ENCODE data around the gene SMAD7. TPM values are rescaled to one million over a fixed set of nuclear protein-coding genes. Genes with fewer than 3 reads are reported as not detected.

Gene SMAD7
- total and polyA plus RNA-seq, 10 of the 15 experiments (the other 5 are each of a cell fraction or from before 2014, with no cell fraction given), result 1.3 to 22.5 (median 8.0) TPM

GRCh38 chr18:48959551-48959920 is 8.8 kb upstream of the SMAD7 start:
- FAIRE-seq (no peak), DNase-seq (ENCODE audit: low read depth, low spot score) (no peak), ATAC-seq (no peak)
- ChIA-PET SMC1A (ENCODE audit: uncharacterized antibody, unreplicated experiment) (interaction anchor here (2.0 kb wide), 1 partner anchor 177 kb away, joined by 4 read pairs; no protein-coding TSS in a partner anchor), CTCF (interaction anchor here (1.0 kb wide), 1 partner anchor 14 kb away, joined by 3 read pairs; no protein-coding TSS in a partner anchor), POLR2A (interaction anchor here (1.1 kb wide), 1 partner anchor 13 kb away, joined by 3 read pairs; no protein-coding TSS in a partner anchor), RAD21 (ENCODE audit: unreplicated experiment) (no interaction called here)
- H4K20me1 ChIP-seq (ENCODE audit: control insufficient read depth, insufficient read depth), result no peaks in the 10 kb centered on the region
- 63% methylated on average over 7 of the region's 7 CpGs for WGBS (ENCODE audit: insufficient coverage, insufficient replicate concordance, low lambda C conversion rate, missing lambda C conversion rate)
- intact Hi-C loops (cut with micrococcal nuclease; ENCODE audit: unreplicated experiment) (loop anchor here (10.0 kb wide), 1 partner anchor 1325 kb away; the partner anchor contains the start of genes CXXC1 and MBD1), in situ Hi-C loops (cut with MboI) (no loop called here)
- no peaks in the 10 kb centered on the region for H3K36me3 ChIP-seq (ENCODE audit: control insufficient read depth in 2 of 2, insufficient read depth in 2 of 2, low read length in 1 of 2)
- no peak overlapping the region for H3K4me2 ChIP-seq (ENCODE audit: control insufficient read depth, insufficient read depth)
- no peak overlapping the region for H3K4me3 ChIP-seq
- no peak overlapping the region for H3K27ac ChIP-seq (ENCODE audit: control insufficient read depth, insufficient read depth)
- no peak overlapping the region for H3K9ac ChIP-seq (ENCODE audit: control insufficient read depth, insufficient read depth, low read length)
- H3K79me2 ChIP-seq (ENCODE audit: control insufficient read depth, insufficient read depth, low read length), result no peaks in the 10 kb centered on the region
- no peaks in the 10 kb centered on the region for H3K4me1 ChIP-seq (ENCODE audit: control insufficient read depth, insufficient read depth, low read length)
- no peak overlapping the region for H2AFZ ChIP-seq (ENCODE audit: control insufficient read depth, low read depth, low read length)
- H3K27me3 ChIP-seq (replicated peaks in 1 of 2; ENCODE audit: control insufficient read depth in 2 of 2, insufficient read depth in 2 of 2, low read length in 1 of 2), result peaks cover 0 to 3% of the 10 kb centered on the region in 2 experiments; a peak in 1 of 4 replicates
- H3K9me3 ChIP-seq (replicated peaks; ENCODE audit: control insufficient read depth, insufficient read depth, low read length), result no peaks in the 10 kb centered on the region
- BruUV-seq (replicated peaks), result no TSS peak
- TF ChIP-seq SIN3A (IDR thresholded peaks at IDR 0.05; ENCODE audit: low read depth, low read length), result no peak
- no peak for TF ChIP-seq ELK1 (IDR thresholded peaks at IDR 0.05; ENCODE audit: low read depth, low read length)
- no peak for TF ChIP-seq ZNF384 (IDR thresholded peaks at IDR 0.05; ENCODE audit: borderline replicate concordance, low read depth, low read length)
- TF ChIP-seq ZNF687 (IDR thresholded peaks at IDR 0.05), result no peak
- TF ChIP-seq NFYB (IDR thresholded peaks at IDR 0.05; ENCODE audit: insufficient read depth, low read depth, low read length), result no peak
- TF ChIP-seq RELB (IDR thresholded peaks at IDR 0.05; ENCODE audit: low read depth), result no peak
- no peak for TF ChIP-seq POLR2A (IDR thresholded peaks at IDR 0.05; ENCODE audit: low read depth, low read length)
- no peak for TF ChIP-seq MEF2A (IDR thresholded peaks at IDR 0.05; ENCODE audit: insufficient read depth, low read depth, low read length)
- no peak for TF ChIP-seq BHLHE40 (IDR thresholded peaks at IDR 0.05; ENCODE audit: borderline replicate concordance in 1 of 2, low read depth in 2 of 2, low read length in 1 of 2)
- no peak for TF ChIP-seq HSF1 (IDR thresholded peaks at IDR 0.05; ENCODE audit: low read depth, low read length)
- TF ChIP-seq USF1 (IDR thresholded peaks at IDR 0.05; ENCODE audit: borderline replicate concordance, extremely low read length, insufficient read depth, low read depth, low read length), result no peak
- TF ChIP-seq ZSCAN29 (IDR thresholded peaks at IDR 0.05), result no peak
